GM12872 (cell line): ENCODE measurements around the gene FZR1.

ENCODE experiments used
- TF ChIP-seq, protein P1 (sequence below): IDR thresholded peaks from 3 replicates; pipeline ENCODE4 v1.5.1; 2011; ENCODE audit warnings: low read depth, mild to moderate bottlenecking, low read length, moderate library complexity; ENCODE audit not compliant: insufficient read depth

FZR1 gene

DNA sequence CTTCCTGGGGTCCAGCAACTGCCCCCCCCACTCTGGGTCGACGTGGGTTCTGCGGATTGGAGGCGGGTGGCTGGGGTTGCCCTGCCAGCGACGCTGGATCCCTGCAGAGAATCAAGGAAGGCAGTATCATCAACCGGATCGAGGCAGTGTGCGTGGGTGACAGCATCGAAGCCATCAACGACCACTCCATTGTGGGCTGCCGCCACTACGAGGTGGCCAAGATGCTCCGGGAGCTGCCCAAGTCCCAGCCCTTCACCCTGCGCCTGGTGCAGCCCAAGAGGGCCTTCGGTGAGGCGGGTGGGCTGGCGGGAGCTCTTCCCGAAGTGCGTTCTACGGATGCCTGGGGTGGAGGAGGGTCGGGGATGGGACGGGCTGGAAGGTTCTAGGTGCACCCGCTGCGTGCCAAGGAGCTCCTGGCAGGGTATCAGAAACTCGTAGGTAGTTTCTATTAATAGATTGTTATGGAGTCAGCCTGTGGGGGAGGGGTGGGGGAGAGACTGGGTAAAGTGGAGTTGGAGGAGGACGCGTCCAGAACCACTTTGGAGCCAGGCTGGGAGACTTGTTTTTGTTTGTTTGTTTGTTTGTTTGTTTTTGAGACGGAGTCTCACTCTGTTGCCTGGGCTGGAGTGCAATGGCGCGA lies 80.7 kb downstream of the FZR1 start:
- TF ChIP-seq, protein P1, sequence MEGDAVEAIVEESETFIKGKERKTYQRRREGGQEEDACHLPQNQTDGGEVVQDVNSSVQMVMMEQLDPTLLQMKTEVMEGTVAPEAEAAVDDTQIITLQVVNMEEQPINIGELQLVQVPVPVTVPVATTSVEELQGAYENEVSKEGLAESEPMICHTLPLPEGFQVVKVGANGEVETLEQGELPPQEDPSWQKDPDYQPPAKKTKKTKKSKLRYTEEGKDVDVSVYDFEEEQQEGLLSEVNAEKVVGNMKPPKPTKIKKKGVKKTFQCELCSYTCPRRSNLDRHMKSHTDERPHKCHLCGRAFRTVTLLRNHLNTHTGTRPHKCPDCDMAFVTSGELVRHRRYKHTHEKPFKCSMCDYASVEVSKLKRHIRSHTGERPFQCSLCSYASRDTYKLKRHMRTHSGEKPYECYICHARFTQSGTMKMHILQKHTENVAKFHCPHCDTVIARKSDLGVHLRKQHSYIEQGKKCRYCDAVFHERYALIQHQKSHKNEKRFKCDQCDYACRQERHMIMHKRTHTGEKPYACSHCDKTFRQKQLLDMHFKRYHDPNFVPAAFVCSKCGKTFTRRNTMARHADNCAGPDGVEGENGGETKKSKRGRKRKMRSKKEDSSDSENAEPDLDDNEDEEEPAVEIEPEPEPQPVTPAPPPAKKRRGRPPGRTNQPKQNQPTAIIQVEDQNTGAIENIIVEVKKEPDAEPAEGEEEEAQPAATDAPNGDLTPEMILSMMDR, result no peak
